Measurements from ENCODE around the gene FGF8. TPM values are rescaled to one million over a fixed set of nuclear protein-coding genes. Genes with fewer than 3 reads are reported as not detected.

The FGF8 gene
- total and polyA plus RNA-seq, 10 of the 15 experiments (the other 5 are each of a cell fraction or from before 2014, with no cell fraction given) = 0.08 to 0.43 (median 0.17) TPM; not detected in 7

DNA sequence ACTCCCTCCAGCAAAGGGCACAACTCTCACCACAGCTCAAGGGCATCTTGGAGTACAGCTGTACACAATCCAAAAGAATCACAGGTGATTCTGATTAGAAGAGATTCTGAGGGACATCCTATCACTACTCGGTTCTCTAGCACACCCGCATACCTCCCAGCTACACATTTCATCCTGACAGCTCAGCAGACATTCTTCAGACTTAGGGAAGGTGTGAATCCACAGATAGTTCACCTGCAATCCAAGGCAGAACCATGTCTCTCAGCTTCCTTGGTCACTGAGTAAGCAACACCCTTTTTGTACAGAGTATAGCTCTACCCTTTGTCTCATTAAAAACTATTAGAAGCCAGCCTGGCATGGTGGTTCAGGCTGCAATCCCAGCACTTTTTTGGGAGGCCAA lies 54.1 kb downstream of the FGF8 start:
- FAIRE-seq = no peak
- ChIA-PET RAD21 (ENCODE audit: unreplicated experiment) (interaction anchor here (0.8 to 1.9 kb wide), 2 partner anchors 20 to 119 kb away, joined by 3 to 7 read pairs; no protein-coding TSS in a partner anchor), POLR2A (no interaction called here), CTCF (interaction anchor here (1.0 to 5.0 kb wide), 5 partner anchors 32 to 122 kb away, joined by 3 to 16 read pairs (median 6); no protein-coding TSS in a partner anchor), SMC1A (ENCODE audit: uncharacterized antibody, unreplicated experiment) (interaction anchor here (1.3 kb wide), 1 partner anchor 14 kb away, joined by 3 read pairs; no protein-coding TSS in a partner anchor)
- no peak for ATAC-seq
- H3K4me3 ChIP-seq = no peak overlapping the region
- H3K4me2 ChIP-seq (ENCODE audit: control insufficient read depth, insufficient read depth) = no peak overlapping the region
- H3K9ac ChIP-seq (ENCODE audit: control insufficient read depth, insufficient read depth, low read length) = no peak overlapping the region
- H2AFZ ChIP-seq (ENCODE audit: control insufficient read depth, low read depth, low read length) = peak overlapping the region; percentile 3; the same call in 1 of the 2 replicates
- in situ Hi-C loops (cut with MboI) (no loop called here), intact Hi-C loops (cut with micrococcal nuclease; ENCODE audit: unreplicated experiment) (no loop called here)
- H3K27me3 ChIP-seq (replicated peaks in 1 of 2; ENCODE audit: control insufficient read depth in 2 of 2, insufficient read depth in 2 of 2, low read length in 1 of 2) = no peaks in the 10 kb centered on the region
- no peaks in the 10 kb centered on the region for H4K20me1 ChIP-seq (ENCODE audit: control insufficient read depth, insufficient read depth)
- TF ChIP-seq NRF1 (conservative IDR thresholded peaks at IDR 0.05; ENCODE audit: low read depth, low read length) = no peak
- TF ChIP-seq HCFC1 (IDR thresholded peaks at IDR 0.05; ENCODE audit: low read length) = no peak
- no peak for TF ChIP-seq JUNB (IDR thresholded peaks at IDR 0.05)
- TF ChIP-seq PAX8 (IDR thresholded peaks at IDR 0.05) = no peak
- TF ChIP-seq, protein P1, sequence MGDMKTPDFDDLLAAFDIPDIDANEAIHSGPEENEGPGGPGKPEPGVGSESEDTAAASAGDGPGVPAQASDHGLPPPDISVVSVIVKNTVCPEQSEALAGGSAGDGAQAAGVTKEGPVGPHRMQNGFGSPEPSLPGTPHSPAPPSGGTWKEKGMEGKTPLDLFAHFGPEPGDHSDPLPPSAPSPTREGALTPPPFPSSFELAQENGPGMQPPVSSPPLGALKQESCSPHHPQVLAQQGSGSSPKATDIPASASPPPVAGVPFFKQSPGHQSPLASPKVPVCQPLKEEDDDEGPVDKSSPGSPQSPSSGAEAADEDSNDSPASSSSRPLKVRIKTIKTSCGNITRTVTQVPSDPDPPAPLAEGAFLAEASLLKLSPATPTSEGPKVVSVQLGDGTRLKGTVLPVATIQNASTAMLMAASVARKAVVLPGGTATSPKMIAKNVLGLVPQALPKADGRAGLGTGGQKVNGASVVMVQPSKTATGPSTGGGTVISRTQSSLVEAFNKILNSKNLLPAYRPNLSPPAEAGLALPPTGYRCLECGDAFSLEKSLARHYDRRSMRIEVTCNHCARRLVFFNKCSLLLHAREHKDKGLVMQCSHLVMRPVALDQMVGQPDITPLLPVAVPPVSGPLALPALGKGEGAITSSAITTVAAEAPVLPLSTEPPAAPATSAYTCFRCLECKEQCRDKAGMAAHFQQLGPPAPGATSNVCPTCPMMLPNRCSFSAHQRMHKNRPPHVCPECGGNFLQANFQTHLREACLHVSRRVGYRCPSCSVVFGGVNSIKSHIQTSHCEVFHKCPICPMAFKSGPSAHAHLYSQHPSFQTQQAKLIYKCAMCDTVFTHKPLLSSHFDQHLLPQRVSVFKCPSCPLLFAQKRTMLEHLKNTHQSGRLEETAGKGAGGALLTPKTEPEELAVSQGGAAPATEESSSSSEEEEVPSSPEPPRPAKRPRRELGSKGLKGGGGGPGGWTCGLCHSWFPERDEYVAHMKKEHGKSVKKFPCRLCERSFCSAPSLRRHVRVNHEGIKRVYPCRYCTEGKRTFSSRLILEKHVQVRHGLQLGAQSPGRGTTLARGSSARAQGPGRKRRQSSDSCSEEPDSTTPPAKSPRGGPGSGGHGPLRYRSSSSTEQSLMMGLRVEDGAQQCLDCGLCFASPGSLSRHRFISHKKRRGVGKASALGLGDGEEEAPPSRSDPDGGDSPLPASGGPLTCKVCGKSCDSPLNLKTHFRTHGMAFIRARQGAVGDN (IDR thresholded peaks at IDR 0.05) = no peak
- no peak for TF ChIP-seq MTA3 (IDR thresholded peaks at IDR 0.05; ENCODE audit: borderline replicate concordance, low read length)
- TF ChIP-seq RFX5 (IDR thresholded peaks at IDR 0.05; ENCODE audit: low read depth, low read length) = no peak
- H3K4me1 ChIP-seq (ENCODE audit: control insufficient read depth, insufficient read depth, low read length) = peaks cover 12% of the 10 kb centered on the region
- 71% methylated on average over 2 of the region's 2 CpGs for WGBS (ENCODE audit: insufficient coverage, insufficient replicate concordance, low lambda C conversion rate, missing lambda C conversion rate)
- no peaks in the 10 kb centered on the region for H3K36me3 ChIP-seq (ENCODE audit: control insufficient read depth in 2 of 2, insufficient read depth in 2 of 2, low read length in 1 of 2)
- BruUV-seq (replicated peaks) = no TSS peak
- H3K9me3 ChIP-seq (replicated peaks; ENCODE audit: control insufficient read depth, insufficient read depth, low read length) = no peaks in the 10 kb centered on the region
- no peak for DNase-seq (ENCODE audit: low read depth, low spot score)
- H3K79me2 ChIP-seq (ENCODE audit: control insufficient read depth, insufficient read depth, low read length) = no peaks in the 10 kb centered on the region
- H3K27ac ChIP-seq (ENCODE audit: control insufficient read depth, insufficient read depth) = no peak overlapping the region
